Measurements from ENCODE around the gene KRTAP5-8.
A peak's percentile ranks its signal among the peaks of the same experiment; 100 is the strongest.
"Not testable (repeated sequence)": the region's sequence is repeated elsewhere in the genome, so short reads cannot be mapped to it uniquely, and the experiment has no call there.

KRTAP5-8 gene

GRCh38 chr11:71544525-71545214 is 6.8 kb downstream of the KRTAP5-8 start:
- DNase-seq = no peak

- DNase-seq = no peak
Measured at GRCh38 chr11:71545405-71545966, 7.7 kb downstream of the KRTAP5-8 start.

GRCh38 chr11:71548120-71548519 is 10.3 kb downstream of the KRTAP5-8 start, which contains the start of gene KRTAP5-9:
KRTAP5-9 (plus strand) TSS chr11:71548420; CDS start chr11:71548658, 238 bp downstream.
- DNase-seq = no peak

- no peak for DNase-seq
Measured at GRCh38 chr11:71548716-71549151, 10.9 kb downstream of the KRTAP5-8 start.

- DNase-seq = no peak
Measured at GRCh38 chr11:71551711-71552110, 13.9 kb downstream of the KRTAP5-8 start.

- no peak for DNase-seq
Measured at GRCh38 chr11:71554996-71555395, 17.2 kb downstream of the KRTAP5-8 start.

- no peak for DNase-seq
Measured at GRCh38 chr11:71555508-71555907, 17.7 kb downstream of the KRTAP5-8 start.

- DNase-seq = no peak
Measured at GRCh38 chr11:71556018-71556417, 18.2 kb downstream of the KRTAP5-8 start.

- no peak for DNase-seq
Measured at GRCh38 chr11:71557257-71557656, 19.4 kb downstream of the KRTAP5-8 start.

GRCh38 chr11:71558996-71559395 is 21.2 kb downstream of the KRTAP5-8 start:
- no peak for DNase-seq

- no peak for DNase-seq
Measured at GRCh38 chr11:71562120-71562519, 24.3 kb downstream of the KRTAP5-8 start.

GRCh38 chr11:71563406-71563805 is 25.6 kb downstream of the KRTAP5-8 start:
- DNase-seq = peak; percentile 12 to 27

GRCh38 chr11:71564430-71564829 is 26.6 kb downstream of the KRTAP5-8 start:
- DNase-seq = no peak

GRCh38 chr11:71565263-71565662 is 27.4 kb downstream of the KRTAP5-8 start, which contains the start of gene KRTAP5-10:
KRTAP5-10 (plus strand) TSS chr11:71565563; CDS start chr11:71565588, 25 bp downstream.
- DNase-seq = no peak

- no peak for DNase-seq
Measured at GRCh38 chr11:71566081-71566620, 28.3 kb downstream of the KRTAP5-8 start.

- DNase-seq = not testable (repeated sequence)
Measured at GRCh38 chr11:71566626-71567599, 29.1 kb downstream of the KRTAP5-8 start.

GRCh38 chr11:71567633-71568032 is 29.8 kb downstream of the KRTAP5-8 start:
- DNase-seq = not testable (repeated sequence)

- DNase-seq = no peak
Measured at GRCh38 chr11:71568704-71569349, 31.0 kb downstream of the KRTAP5-8 start.

GRCh38 chr11:71571101-71571850 is 33.5 kb downstream of the KRTAP5-8 start:
- not testable (repeated sequence) for DNase-seq

GRCh38 chr11:71572811-71573210 is 35.0 kb downstream of the KRTAP5-8 start:
- no peak for DNase-seq

- no peak for DNase-seq
Measured at GRCh38 chr11:71574418-71574817, 36.6 kb downstream of the KRTAP5-8 start.

Data from NCI-H446 (cell line).